Measurements from ENCODE around the gene TSPEAR.
"Not testable (repeated sequence)": the region's sequence is repeated elsewhere in the genome, so short reads cannot be mapped to it uniquely, and the experiment has no call there.

TSPEAR gene

GRCh38 chr21:44650973-44651675 is 60.2 kb downstream of the TSPEAR start:
- no peak for DNase-seq (ENCODE audit: low read depth)

DNA sequence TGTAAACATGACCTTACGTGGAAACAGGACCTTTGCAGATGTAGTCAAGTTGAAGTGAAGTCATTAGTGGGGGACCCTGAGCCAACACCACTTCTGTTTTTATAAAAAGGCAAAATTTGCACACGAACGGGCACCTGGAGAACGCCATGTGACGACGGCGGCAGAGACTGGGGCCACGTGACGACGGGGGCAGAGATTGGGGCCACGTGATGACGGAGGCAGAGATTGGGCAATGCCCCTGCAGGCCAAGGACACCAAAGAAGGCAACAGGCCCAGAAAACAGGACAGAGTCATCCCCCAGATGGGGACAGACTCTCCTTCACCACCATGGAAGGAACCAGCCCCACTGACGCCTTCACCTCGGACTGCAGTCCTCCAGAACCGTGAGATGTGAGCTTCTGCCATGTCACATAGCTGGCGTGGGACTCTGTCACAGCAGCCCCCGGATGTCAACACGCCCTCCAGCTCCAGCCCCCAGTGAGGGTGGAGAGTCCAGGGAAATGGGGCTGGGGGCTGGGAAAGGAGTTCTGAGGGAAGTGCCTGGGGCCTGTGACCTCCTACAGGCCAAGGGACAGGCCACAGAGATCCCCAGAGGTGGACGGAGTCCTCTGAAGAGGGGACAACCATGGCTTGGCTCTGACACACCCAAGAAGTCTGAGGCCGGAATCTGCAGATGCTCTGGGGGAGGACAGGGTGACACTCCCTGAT is 61.0 kb downstream of the TSPEAR start:
- DNase-seq (ENCODE audit: low read depth): no peak

- no peak for DNase-seq (ENCODE audit: low read depth)
Measured at GRCh38 chr21:44649521-44650100, 61.8 kb downstream of the TSPEAR start.

GRCh38 chr21:44648557-44649311 is 62.6 kb downstream of the TSPEAR start:
- no peak for DNase-seq (ENCODE audit: low read depth)

GRCh38 chr21:44647222-44647552 is 64.2 kb downstream of the TSPEAR start:
- DNase-seq (ENCODE audit: low read depth): no peak

GRCh38 chr21:44646366-44647221 is 64.8 kb downstream of the TSPEAR start, which contains the start of gene KRTAP10-11:
Gene KRTAP10-11 (plus strand): TSS chr21:44646414. CDS start chr21:44646459, 45 bp downstream.
- not testable (repeated sequence) for DNase-seq (ENCODE audit: low read depth)

DNA sequence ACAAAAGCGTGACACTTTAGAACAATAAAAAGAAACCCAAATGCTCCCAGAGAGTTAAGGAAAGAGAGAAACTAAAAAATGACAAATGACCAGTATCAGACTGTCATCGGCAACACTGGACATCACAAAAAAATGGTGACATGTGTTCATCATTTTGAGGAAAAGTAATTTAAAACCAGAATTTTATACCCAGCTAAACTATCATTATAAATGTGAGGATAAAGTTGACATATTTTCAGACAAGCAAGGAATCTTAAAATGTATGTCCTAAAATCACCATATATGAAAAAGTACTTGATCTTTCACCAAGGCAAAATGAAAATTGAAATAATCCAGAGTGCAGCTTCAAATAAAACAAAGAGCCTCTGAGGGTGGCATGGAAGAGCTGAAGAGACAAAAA is 66.5 kb downstream of the TSPEAR start:
- DNase-seq (ENCODE audit: low read depth): no peak

GRCh38 chr21:44643741-44644310 is 67.5 kb downstream of the TSPEAR start:
- DNase-seq (ENCODE audit: low read depth): no peak

DNA sequence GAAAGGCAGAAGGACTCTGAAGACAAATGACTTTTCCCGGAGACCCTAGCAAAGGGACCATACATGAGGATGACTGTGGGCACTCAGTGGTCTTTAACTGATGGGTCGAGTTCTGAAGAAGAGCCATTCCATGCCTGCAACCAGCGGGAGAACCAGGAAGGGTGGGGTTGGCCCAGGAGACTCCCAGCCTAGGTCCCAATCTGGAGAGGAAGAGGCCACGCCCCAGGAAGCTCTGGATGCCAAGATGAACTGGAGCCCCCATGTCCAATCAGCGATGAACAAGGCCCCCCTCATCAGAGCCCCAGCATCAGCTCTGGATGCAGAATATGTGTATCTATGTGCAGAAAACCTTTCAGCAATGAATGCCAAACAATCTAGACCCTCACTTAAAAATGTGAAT is 70.6 kb downstream of the TSPEAR start:
- DNase-seq (ENCODE audit: low read depth): no peak

GRCh38 chr21:44639331-44639655 is 72.1 kb downstream of the TSPEAR start:
- no peak for DNase-seq (ENCODE audit: low read depth)

- not testable (repeated sequence) for DNase-seq (ENCODE audit: low read depth)
Measured at GRCh38 chr21:44638506-44639330, 72.7 kb downstream of the TSPEAR start.

GRCh38 chr21:44637851-44638348 is 73.5 kb downstream of the TSPEAR start:
- not testable (repeated sequence) for DNase-seq (ENCODE audit: low read depth)

GRCh38 chr21:44637018-44637850 is 74.1 kb downstream of the TSPEAR start, which contains the start of gene KRTAP10-10:
Gene KRTAP10-10 (plus strand): TSS chr21:44637356. CDS start chr21:44637418, 62 bp downstream.
- no peak for DNase-seq (ENCODE audit: low read depth)

GRCh38 chr21:44636209-44637017 is 75.0 kb downstream of the TSPEAR start:
- DNase-seq (ENCODE audit: low read depth): no peak

DNA sequence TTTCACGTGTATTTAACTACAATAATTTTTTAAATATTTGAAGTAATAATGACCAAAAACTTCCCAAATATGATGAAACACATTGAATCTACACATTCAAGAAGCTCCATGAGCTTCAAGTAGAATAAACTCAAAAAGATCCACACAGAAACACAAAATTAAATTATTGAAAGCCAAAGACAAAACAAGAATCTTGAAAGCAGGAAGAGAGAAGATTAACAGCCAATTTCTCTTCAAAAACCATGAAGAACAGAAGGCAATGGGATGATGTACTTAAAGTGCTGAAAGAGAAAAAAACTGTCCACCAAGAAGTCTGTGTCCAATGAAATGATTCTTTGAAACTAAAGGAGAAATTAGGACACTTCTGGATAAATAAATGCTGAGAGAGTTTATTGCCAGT is 79.3 kb downstream of the TSPEAR start:
- DNase-seq (ENCODE audit: low read depth): no peak

DNA sequence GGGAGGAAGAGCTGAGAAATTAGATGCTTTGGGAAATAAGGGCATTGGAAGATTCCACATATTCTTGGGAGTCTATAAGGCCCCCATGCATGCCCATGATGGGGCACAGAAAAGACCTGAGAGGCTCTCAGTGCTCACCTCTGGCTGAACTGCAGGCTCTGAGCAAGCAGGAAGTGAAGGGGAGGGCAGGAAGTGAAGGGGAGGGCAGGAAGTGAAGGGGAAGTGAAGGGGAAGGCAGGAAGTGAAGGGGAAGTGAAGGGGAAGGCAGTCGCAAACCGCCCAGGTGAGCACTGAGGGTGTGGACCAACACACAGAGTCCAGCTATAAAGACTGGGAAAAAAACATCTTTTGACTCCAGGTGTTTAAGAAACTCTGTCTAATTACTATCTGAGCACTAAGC is 80.9 kb downstream of the TSPEAR start:
- no peak for DNase-seq (ENCODE audit: low read depth)

GRCh38 chr21:44628707-44629391 is 82.5 kb downstream of the TSPEAR start:
- DNase-seq (ENCODE audit: low read depth): no peak

GRCh38 chr21:44627831-44628233 is 83.5 kb downstream of the TSPEAR start:
- DNase-seq (ENCODE audit: low read depth): not testable (repeated sequence)
